Measurements from ENCODE around the gene PADI6. TPM values are rescaled to one million over a fixed set of nuclear protein-coding genes. Genes with fewer than 3 reads are reported as not detected.

Gene PADI6
- total and polyA plus RNA-seq, 2 of the 8 experiments (the other 6 are each of a cell fraction or from before 2014, with no cell fraction given), result not detected

DNA sequence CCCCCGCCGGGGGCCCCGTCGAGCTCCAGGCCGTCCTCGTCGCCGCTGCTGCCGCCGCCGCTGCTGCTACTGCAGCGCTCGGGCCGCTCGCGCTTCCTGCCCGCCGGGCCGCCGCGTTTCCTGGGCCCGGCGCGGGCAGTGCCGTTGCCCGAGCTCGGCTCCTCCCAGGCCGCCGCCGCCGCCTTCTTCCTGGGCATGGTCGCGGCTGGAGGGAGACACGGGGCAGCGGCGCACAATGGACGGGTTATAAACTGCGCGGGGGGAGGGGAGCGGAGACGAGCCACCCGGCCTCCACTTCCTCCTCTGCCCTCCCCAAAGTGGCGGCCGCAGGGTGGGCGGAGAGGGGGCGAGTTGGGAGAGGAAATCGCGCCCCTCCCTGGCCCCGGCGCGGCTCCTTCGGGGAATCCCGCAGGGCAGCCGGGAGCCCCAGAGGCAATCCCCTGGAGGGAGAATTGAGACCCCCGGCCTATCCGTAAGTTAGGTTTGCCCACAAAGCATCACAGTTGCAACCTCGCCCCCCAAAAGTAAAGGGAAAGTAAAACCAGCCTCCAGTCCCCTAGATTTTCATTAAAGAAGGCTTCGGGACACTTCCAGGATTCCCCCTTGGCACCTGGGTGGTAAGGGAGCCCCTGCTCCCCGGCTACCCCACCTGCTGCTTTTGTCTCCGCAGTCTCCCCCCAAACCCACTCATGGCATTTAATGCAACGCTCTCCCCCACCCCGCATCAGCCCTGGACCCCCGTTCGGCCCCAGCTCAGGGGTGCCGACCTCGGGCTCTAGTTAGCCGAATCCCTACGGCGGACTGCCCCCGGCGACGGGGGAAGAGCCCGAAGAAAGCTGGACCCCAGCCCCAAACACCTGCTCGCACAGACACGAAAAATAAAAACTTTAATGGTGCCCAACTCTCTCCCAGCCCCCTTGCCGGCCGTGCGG is 66.6 kb downstream of the PADI6 start (continued):
- TF ChIP-seq CTCF (IDR thresholded peaks at IDR 0.05; ENCODE audit: control extremely low read depth in 1 of 3, insufficient read depth in 1 of 3, low read depth in 1 of 3, low read length in 3 of 3) (no peak), TBP (IDR thresholded peaks at IDR 0.05; ENCODE audit: low read depth, low read length) (peak; percentile 80), KDM5A (IDR thresholded peaks at IDR 0.05; ENCODE audit: low read length) (no peak), POLR2A (IDR thresholded peaks at IDR 0.05; ENCODE audit: control extremely low read depth in 1 of 2, low read depth in 2 of 2, low read length in 2 of 2) (peak; percentile 42 to 88), CBX5 (IDR thresholded peaks at IDR 0.05; ENCODE audit: low read depth, low read length) (no peak), SIN3A (conservative IDR thresholded peaks at IDR 0.05 in 1 of 2, IDR thresholded peaks at IDR 0.05 in 1 of 2; ENCODE audit: low read depth in 1 of 2, low read length in 2 of 2) (peak in 1 of 2 experiments; percentile 26; a peak in 1 of 4 replicates), CHD2 (IDR thresholded peaks at IDR 0.05; ENCODE audit: low read length) (peak; percentile 53; the same call in 1 of the 2 replicates), POLR2AphosphoS5 (IDR thresholded peaks at IDR 0.05; ENCODE audit: low read depth, low read length) (peak; percentile 72), HDAC2 (IDR thresholded peaks at IDR 0.05; ENCODE audit: borderline replicate concordance in 1 of 2, low read depth in 2 of 2, low read length in 2 of 2) (no peak)
